ENCODE measurements around the gene CCDC187. TPM values are rescaled to one million over a fixed set of nuclear protein-coding genes. Genes with fewer than 3 reads are reported as not detected.

The CCDC187 gene
- total RNA-seq, 5 donors from 2014 or later (not counting 1 experiment from before 2014, with no cell fraction given), result 0.07 to 0.20 (median 0.09) TPM; not detected in 1

GRCh38 chr9:136210276-136210675 lies 93.6 kb downstream of the CCDC187 start:
- H3K36me3 ChIP-seq (ENCODE audit: control insufficient read depth in 2 of 2, extremely low read depth in 1 of 2, insufficient read depth in 1 of 2, low read length in 1 of 2), result peaks cover 9 to 44% of the 10 kb centered on the region in 2 donors
- POLR2A ChIA-PET, result no interaction called here
- peaks cover 0 to 6% of the 10 kb centered on the region in 2 experiments for H3K27me3 ChIP-seq (replicated peaks in 1 of 2; ENCODE audit: control insufficient read depth in 2 of 2, extremely low read depth in 1 of 2, insufficient read depth in 2 of 2, low read length in 1 of 2)
- no peak overlapping the region for H3K4me3 ChIP-seq (ENCODE audit: control insufficient read depth in 1 of 2, extremely low read depth in 1 of 2, low read length in 1 of 2)
- peaks cover 0 to 4% of the 10 kb centered on the region in 2 donors for H3K27me3 Mint-ChIP-seq
- no peak overlapping the region for H3K27ac Mint-ChIP-seq
- 92% methylated on average over 10 of the region's 16 CpGs for WGBS (ENCODE audit: insufficient coverage)
- no peaks in the 10 kb centered on the region for H3K9me3 Mint-ChIP-seq
- H3K9me3 ChIP-seq, result no peaks in the 10 kb centered on the region
- CTCF ChIA-PET, result no interaction called here
- H3K36me3 Mint-ChIP-seq, result peaks cover 47% of the 10 kb centered on the region
- H3K4me1 Mint-ChIP-seq, result peaks cover 0 to 2% (median 2%) of the 10 kb centered on the region in 3 donors
- no peak overlapping the region for H3K4me3 Mint-ChIP-seq
- no peak overlapping the region for H3K27ac ChIP-seq (ENCODE audit: low read length)
- ATAC-seq (replicated peaks in 1 of 4), result no peak
- no peak for DNase-seq
- H3K4me1 ChIP-seq (ENCODE audit: control insufficient read depth in 1 of 2, extremely low read depth in 1 of 2, insufficient read depth in 2 of 2, low read length in 2 of 2), result peaks cover 0 to 1% of the 10 kb centered on the region in 2 experiments

- H3K4me1 Mint-ChIP-seq, result peaks cover 0 to 2% (median 2%) of the 10 kb centered on the region in 3 donors
- Histone ChIP-seq H3K4me3 (ENCODE audit: control insufficient read depth in 1 of 2, extremely low read depth in 1 of 2, low read length in 1 of 2) (no peak overlapping the region), H3K27me3 (replicated peaks in 1 of 2; ENCODE audit: control insufficient read depth in 2 of 2, extremely low read depth in 1 of 2, insufficient read depth in 2 of 2, low read length in 1 of 2) (peaks cover 0 to 10% of the 10 kb centered on the region in 2 experiments), H3K4me1 (ENCODE audit: control insufficient read depth in 1 of 2, extremely low read depth in 1 of 2, insufficient read depth in 2 of 2, low read length in 2 of 2) (peaks cover 0 to 3% of the 10 kb centered on the region in 2 experiments), H3K27ac (ENCODE audit: low read length) (no peak overlapping the region), H3K36me3 (ENCODE audit: control insufficient read depth in 2 of 2, extremely low read depth in 1 of 2, insufficient read depth in 1 of 2, low read length in 1 of 2) (peaks cover 6 to 40% of the 10 kb centered on the region in 2 donors), H3K9me3 (no peaks in the 10 kb centered on the region)
- peaks cover 42% of the 10 kb centered on the region for H3K36me3 Mint-ChIP-seq
- no peak overlapping the region for H3K27ac Mint-ChIP-seq
- H3K4me3 Mint-ChIP-seq, result no peak overlapping the region
- no peaks in the 10 kb centered on the region for H3K9me3 Mint-ChIP-seq
- peaks cover 0 to 6% of the 10 kb centered on the region in 2 donors for H3K27me3 Mint-ChIP-seq
- CTCF ChIA-PET, result no interaction called here
- WGBS (ENCODE audit: insufficient coverage), result 86% methylated on average over 17 of the region's 17 CpGs
- POLR2A ChIA-PET, result no interaction called here
- ATAC-seq (replicated peaks in 1 of 4), result no peak
- no peak for DNase-seq
Observed at GRCh38 chr9:136209786-136210185, 94.1 kb downstream of the CCDC187 start.

GRCh38 chr9:136209232-136209631 lies 94.7 kb downstream of the CCDC187 start:
- ATAC-seq (replicated peaks in 1 of 4) (no peak), DNase-seq (no peak)
- no peak overlapping the region for H3K27ac ChIP-seq (ENCODE audit: low read length)
- Mint-ChIP-seq H3K27me3 (peaks cover 0 to 8% of the 10 kb centered on the region in 2 donors), H3K4me3 (no peak overlapping the region), H3K27ac (no peak overlapping the region), H3K9me3 (no peaks in the 10 kb centered on the region), H3K36me3 (peaks cover 37% of the 10 kb centered on the region), H3K4me1 (peaks cover 0 to 2% (median 2%) of the 10 kb centered on the region in 3 donors)
- H3K9me3 ChIP-seq, result no peaks in the 10 kb centered on the region
- CTCF ChIA-PET, result no interaction called here
- POLR2A ChIA-PET, result no interaction called here
- 95% methylated on average over 13 of the region's 17 CpGs for WGBS (ENCODE audit: insufficient coverage)
- H3K4me1 ChIP-seq (ENCODE audit: control insufficient read depth in 1 of 2, extremely low read depth in 1 of 2, insufficient read depth in 2 of 2, low read length in 2 of 2), result peaks cover 0 to 3% of the 10 kb centered on the region in 2 experiments
- H3K36me3 ChIP-seq (ENCODE audit: control insufficient read depth in 2 of 2, extremely low read depth in 1 of 2, insufficient read depth in 1 of 2, low read length in 1 of 2), result peaks cover 5 to 34% of the 10 kb centered on the region in 2 donors
- no peak overlapping the region for H3K4me3 ChIP-seq (ENCODE audit: control insufficient read depth in 1 of 2, extremely low read depth in 1 of 2, low read length in 1 of 2)
- peaks cover under 1 to 15% of the 10 kb centered on the region in 2 experiments for H3K27me3 ChIP-seq (replicated peaks in 1 of 2; ENCODE audit: control insufficient read depth in 2 of 2, extremely low read depth in 1 of 2, insufficient read depth in 2 of 2, low read length in 1 of 2)

- no peak overlapping the region for H3K4me3 ChIP-seq (ENCODE audit: control insufficient read depth in 1 of 2, extremely low read depth in 1 of 2, low read length in 1 of 2)
- Mint-ChIP-seq H3K9me3 (no peaks in the 10 kb centered on the region), H3K4me1 (peaks cover 0 to 2% (median 2%) of the 10 kb centered on the region in 3 donors), H3K27ac (no peak overlapping the region), H3K4me3 (no peak overlapping the region), H3K36me3 (peaks cover 33% of the 10 kb centered on the region), H3K27me3 (peaks cover 0 to 13% of the 10 kb centered on the region in 2 donors)
- peaks cover 5 to 30% of the 10 kb centered on the region in 2 donors for H3K36me3 ChIP-seq (ENCODE audit: control insufficient read depth in 2 of 2, extremely low read depth in 1 of 2, insufficient read depth in 1 of 2, low read length in 1 of 2)
- H3K27me3 ChIP-seq (replicated peaks in 1 of 2; ENCODE audit: control insufficient read depth in 2 of 2, extremely low read depth in 1 of 2, insufficient read depth in 2 of 2, low read length in 1 of 2), result peaks cover 4 to 21% of the 10 kb centered on the region in 2 experiments
- H3K27ac ChIP-seq (ENCODE audit: low read length), result no peak overlapping the region
- ChIA-PET CTCF (no interaction called here), POLR2A (no interaction called here)
- 96% methylated on average over 15 of the region's 17 CpGs for WGBS (ENCODE audit: insufficient coverage)
- H3K9me3 ChIP-seq, result no peaks in the 10 kb centered on the region
- ATAC-seq (replicated peaks in 1 of 4) (no peak), DNase-seq (no peak)
- H3K4me1 ChIP-seq (ENCODE audit: control insufficient read depth in 1 of 2, extremely low read depth in 1 of 2, insufficient read depth in 2 of 2, low read length in 2 of 2), result peaks cover 0 to 3% of the 10 kb centered on the region in 2 experiments
Observed at GRCh38 chr9:136208675-136209074, 95.2 kb downstream of the CCDC187 start.

DNA sequence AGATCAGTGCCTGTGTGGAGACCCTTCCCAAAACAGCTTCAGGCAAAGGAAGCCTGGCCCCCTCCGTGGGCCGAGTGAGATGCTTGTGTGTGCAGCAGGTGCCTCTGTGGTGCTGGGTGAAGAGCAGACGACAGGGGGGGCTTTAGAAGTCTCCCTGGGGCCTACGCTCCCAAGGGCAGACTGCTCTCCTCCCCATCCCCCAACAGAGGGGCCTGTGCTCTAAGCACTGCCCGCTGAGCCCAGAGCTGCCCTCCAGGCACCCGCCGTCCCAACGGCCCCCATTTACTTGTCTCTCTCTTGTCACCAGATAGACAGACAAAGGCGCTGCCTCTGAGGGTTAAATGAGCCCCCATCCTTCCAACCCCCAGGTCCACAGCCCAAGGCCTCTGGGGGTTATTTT lies 96.3 kb downstream of the CCDC187 start:
- peaks cover 5 to 22% of the 10 kb centered on the region in 2 donors for H3K36me3 ChIP-seq (ENCODE audit: control insufficient read depth in 2 of 2, extremely low read depth in 1 of 2, insufficient read depth in 1 of 2, low read length in 1 of 2)
- DNase-seq (no peak), ATAC-seq (replicated peaks in 1 of 4) (no peak)
- peaks cover 0 to 8% of the 10 kb centered on the region in 2 experiments for H3K4me1 ChIP-seq (ENCODE audit: control insufficient read depth in 1 of 2, extremely low read depth in 1 of 2, insufficient read depth in 2 of 2, low read length in 2 of 2)
- POLR2A ChIA-PET, result interaction anchor here in 1 of 2 donors (1.1 kb wide), 1 partner anchor 9 kb away, joined by 4 read pairs; no protein-coding TSS in a partner anchor
- Mint-ChIP-seq H3K4me3 (no peak overlapping the region), H3K36me3 (peaks cover 23% of the 10 kb centered on the region), H3K27ac (no peak overlapping the region), H3K27me3 (peaks cover 0 to 18% of the 10 kb centered on the region in 2 donors), H3K9me3 (no peaks in the 10 kb centered on the region), H3K4me1 (peaks cover 0 to 2% (median 2%) of the 10 kb centered on the region in 3 donors)
- peaks cover 6 to 27% of the 10 kb centered on the region in 2 experiments for H3K27me3 ChIP-seq (replicated peaks in 1 of 2; ENCODE audit: control insufficient read depth in 2 of 2, extremely low read depth in 1 of 2, insufficient read depth in 2 of 2, low read length in 1 of 2)
- no peak overlapping the region for H3K4me3 ChIP-seq (ENCODE audit: control insufficient read depth in 1 of 2, extremely low read depth in 1 of 2, low read length in 1 of 2)
- CTCF ChIA-PET, result interaction anchor here in 1 of 2 donors (0.6 kb wide), 1 partner anchor 14 kb away, joined by 6 read pairs; no protein-coding TSS in a partner anchor
- H3K27ac ChIP-seq (ENCODE audit: low read length), result no peak overlapping the region
- WGBS (ENCODE audit: insufficient coverage), result 100% methylated on average over 5 of the region's 9 CpGs
- no peaks in the 10 kb centered on the region for H3K9me3 ChIP-seq

- DNase-seq, result no peak
- Histone ChIP-seq H3K36me3 (ENCODE audit: control insufficient read depth in 2 of 2, extremely low read depth in 1 of 2, insufficient read depth in 1 of 2, low read length in 1 of 2) (peaks cover 5 to 22% of the 10 kb centered on the region in 2 donors), H3K4me1 (ENCODE audit: control insufficient read depth in 1 of 2, extremely low read depth in 1 of 2, insufficient read depth in 2 of 2, low read length in 2 of 2) (peaks cover 0 to 8% of the 10 kb centered on the region in 2 experiments), H3K4me3 (ENCODE audit: control insufficient read depth in 1 of 2, extremely low read depth in 1 of 2, low read length in 1 of 2) (no peak overlapping the region), H3K9me3 (no peaks in the 10 kb centered on the region), H3K27ac (ENCODE audit: low read length) (no peak overlapping the region), H3K27me3 (replicated peaks in 1 of 2; ENCODE audit: control insufficient read depth in 2 of 2, extremely low read depth in 1 of 2, insufficient read depth in 2 of 2, low read length in 1 of 2) (peaks cover 6 to 34% of the 10 kb centered on the region in 2 experiments)
- ChIA-PET CTCF (interaction anchor here in 1 of 2 donors (0.6 kb wide), 1 partner anchor 13 kb away, joined by 6 read pairs; no protein-coding TSS in a partner anchor), POLR2A (interaction anchor here in 1 of 2 donors (1.1 kb wide), 1 partner anchor 9 kb away, joined by 4 read pairs; no protein-coding TSS in a partner anchor)
- H3K36me3 Mint-ChIP-seq, result peaks cover 23% of the 10 kb centered on the region
- peaks cover 0 to 2% (median 2%) of the 10 kb centered on the region in 3 donors for H3K4me1 Mint-ChIP-seq
- H3K27ac Mint-ChIP-seq, result no peak overlapping the region
- ATAC-seq (replicated peaks in 1 of 4), result no peak
- H3K4me3 Mint-ChIP-seq, result no peak overlapping the region
- WGBS (ENCODE audit: insufficient coverage), result 82% methylated on average over 12 of the region's 16 CpGs
- H3K9me3 Mint-ChIP-seq, result no peaks in the 10 kb centered on the region
- H3K27me3 Mint-ChIP-seq, result peaks cover 0 to 20% of the 10 kb centered on the region in 2 donors
Observed at GRCh38 chr9:136206602-136207275, 97.2 kb downstream of the CCDC187 start.

Measured in T-cell (primary cell).